Measurements from ENCODE around the gene ARIH2.

The ARIH2 gene

GRCh38 chr3:48929358-48930035 lies 10.9 kb downstream of the ARIH2 start:
- Histone ChIP-seq H3K4me1 (ENCODE audit: control insufficient read depth, insufficient read depth, low read length, poor library complexity, severe bottlenecking) (peaks cover 22% of the 10 kb centered on the region), H3K4me3 (ENCODE audit: extremely low read depth, insufficient read depth, low read length, poor library complexity, severe bottlenecking) (no peak overlapping the region), H3K9me3 (ENCODE audit: control insufficient read depth, low read length) (no peaks in the 10 kb centered on the region), H3K36me3 (ENCODE audit: control insufficient read depth, insufficient read depth, low read length) (peaks cover 90% of the 10 kb centered on the region), H3K27ac (ENCODE audit: low read depth, low read length, severe bottlenecking) (peak overlapping the region; percentile 7)
- 100% methylated on average over 3 of the region's 3 CpGs for WGBS, 2 experiments (ENCODE audit: insufficient coverage in 2 of 2)

GRCh38 chr3:48930590-48930989 lies 11.9 kb downstream of the ARIH2 start:
- H3K4me1 ChIP-seq (ENCODE audit: control insufficient read depth, insufficient read depth, low read length, poor library complexity, severe bottlenecking): peaks cover 22% of the 10 kb centered on the region
- H3K36me3 ChIP-seq (ENCODE audit: control insufficient read depth, insufficient read depth, low read length): peaks cover 89% of the 10 kb centered on the region
- H3K4me3 ChIP-seq (ENCODE audit: extremely low read depth, insufficient read depth, low read length, poor library complexity, severe bottlenecking): no peak overlapping the region
- WGBS, 2 experiments (ENCODE audit: insufficient coverage in 2 of 2): 83 to 86% methylated on average over 1 to 2 of the region's 3 CpGs
- H3K9me3 ChIP-seq (ENCODE audit: control insufficient read depth, low read length): no peaks in the 10 kb centered on the region
- no peak overlapping the region for H3K27ac ChIP-seq (ENCODE audit: low read depth, low read length, severe bottlenecking)

GRCh38 chr3:48931944-48932580 lies 13.4 kb downstream of the ARIH2 start:
- 83% methylated on average over 1 of the region's 1 CpG for WGBS, 2 experiments (ENCODE audit: insufficient coverage in 2 of 2)
- Histone ChIP-seq H3K36me3 (ENCODE audit: control insufficient read depth, insufficient read depth, low read length) (peaks cover 89% of the 10 kb centered on the region), H3K9me3 (ENCODE audit: control insufficient read depth, low read length) (no peaks in the 10 kb centered on the region), H3K4me1 (ENCODE audit: control insufficient read depth, insufficient read depth, low read length, poor library complexity, severe bottlenecking) (peaks cover 20% of the 10 kb centered on the region), H3K27ac (ENCODE audit: low read depth, low read length, severe bottlenecking) (no peak overlapping the region), H3K4me3 (ENCODE audit: extremely low read depth, insufficient read depth, low read length, poor library complexity, severe bottlenecking) (no peak overlapping the region)

GRCh38 chr3:48934333-48934991 lies 15.8 kb downstream of the ARIH2 start:
- H3K36me3 ChIP-seq (ENCODE audit: control insufficient read depth, insufficient read depth, low read length): peaks cover 83% of the 10 kb centered on the region
- no peak overlapping the region for H3K4me3 ChIP-seq (ENCODE audit: extremely low read depth, insufficient read depth, low read length, poor library complexity, severe bottlenecking)
- no peaks in the 10 kb centered on the region for H3K9me3 ChIP-seq (ENCODE audit: control insufficient read depth, low read length)
- H3K27ac ChIP-seq (ENCODE audit: low read depth, low read length, severe bottlenecking): no peak overlapping the region
- H3K4me1 ChIP-seq (ENCODE audit: control insufficient read depth, insufficient read depth, low read length, poor library complexity, severe bottlenecking): peaks cover 2% of the 10 kb centered on the region
- WGBS, 2 experiments (ENCODE audit: insufficient coverage in 2 of 2): 92 to 100% methylated on average over 4 of the region's 5 CpGs

- no peak overlapping the region for H3K27ac ChIP-seq (ENCODE audit: low read depth, low read length, severe bottlenecking)
- no peaks in the 10 kb centered on the region for H3K4me1 ChIP-seq (ENCODE audit: control insufficient read depth, insufficient read depth, low read length, poor library complexity, severe bottlenecking)
- H3K4me3 ChIP-seq (ENCODE audit: extremely low read depth, insufficient read depth, low read length, poor library complexity, severe bottlenecking): no peak overlapping the region
- H3K36me3 ChIP-seq (ENCODE audit: control insufficient read depth, insufficient read depth, low read length): peaks cover 73% of the 10 kb centered on the region
- WGBS, 2 experiments (ENCODE audit: insufficient coverage in 2 of 2): 94 to 100% methylated on average over 1 to 2 of the region's 4 CpGs
- no peaks in the 10 kb centered on the region for H3K9me3 ChIP-seq (ENCODE audit: control insufficient read depth, low read length)
These were observed 16.9 kb downstream of the ARIH2 start for GRCh38 chr3:48935530-48935929.

- Histone ChIP-seq H3K9me3 (ENCODE audit: control insufficient read depth, low read length) (no peaks in the 10 kb centered on the region), H3K4me1 (ENCODE audit: control insufficient read depth, insufficient read depth, low read length, poor library complexity, severe bottlenecking) (no peaks in the 10 kb centered on the region), H3K27ac (ENCODE audit: low read depth, low read length, severe bottlenecking) (no peak overlapping the region), H3K4me3 (ENCODE audit: extremely low read depth, insufficient read depth, low read length, poor library complexity, severe bottlenecking) (no peak overlapping the region), H3K36me3 (ENCODE audit: control insufficient read depth, insufficient read depth, low read length) (peaks cover 51% of the 10 kb centered on the region)
These were observed 19.5 kb downstream of the ARIH2 start for GRCh38 chr3:48938156-48938555.

- H3K9me3 ChIP-seq (ENCODE audit: control insufficient read depth, low read length): no peaks in the 10 kb centered on the region
- no peak overlapping the region for H3K4me3 ChIP-seq (ENCODE audit: extremely low read depth, insufficient read depth, low read length, poor library complexity, severe bottlenecking)
- 100% methylated on average over 2 of the region's 3 CpGs; no CpG with 5 or more reads in 1 of the 2 experiments for WGBS, 2 experiments (ENCODE audit: insufficient coverage in 2 of 2)
- H3K27ac ChIP-seq (ENCODE audit: low read depth, low read length, severe bottlenecking): no peak overlapping the region
- H3K36me3 ChIP-seq (ENCODE audit: control insufficient read depth, insufficient read depth, low read length): peaks cover 51% of the 10 kb centered on the region
- no peaks in the 10 kb centered on the region for H3K4me1 ChIP-seq (ENCODE audit: control insufficient read depth, insufficient read depth, low read length, poor library complexity, severe bottlenecking)
These were observed 20.0 kb downstream of the ARIH2 start for GRCh38 chr3:48938689-48939088.

GRCh38 chr3:48945432-48945831 lies 26.8 kb downstream of the ARIH2 start:
- H3K9me3 ChIP-seq (ENCODE audit: control insufficient read depth, low read length): no peaks in the 10 kb centered on the region
- H3K36me3 ChIP-seq (ENCODE audit: control insufficient read depth, insufficient read depth, low read length): peaks cover 33% of the 10 kb centered on the region
- H3K4me3 ChIP-seq (ENCODE audit: extremely low read depth, insufficient read depth, low read length, poor library complexity, severe bottlenecking): no peak overlapping the region
- no peaks in the 10 kb centered on the region for H3K4me1 ChIP-seq (ENCODE audit: control insufficient read depth, insufficient read depth, low read length, poor library complexity, severe bottlenecking)
- 100% methylated on average over 1 to 2 of the region's 2 CpGs for WGBS, 2 experiments (ENCODE audit: insufficient coverage in 2 of 2)
- H3K27ac ChIP-seq (ENCODE audit: low read depth, low read length, severe bottlenecking): no peak overlapping the region

- no peak overlapping the region for H3K4me3 ChIP-seq (ENCODE audit: extremely low read depth, insufficient read depth, low read length, poor library complexity, severe bottlenecking)
- WGBS, 2 experiments (ENCODE audit: insufficient coverage in 2 of 2): 95 to 100% methylated on average over 4 of the region's 4 CpGs
- no peaks in the 10 kb centered on the region for H3K9me3 ChIP-seq (ENCODE audit: control insufficient read depth, low read length)
- H3K27ac ChIP-seq (ENCODE audit: low read depth, low read length, severe bottlenecking): no peak overlapping the region
- H3K36me3 ChIP-seq (ENCODE audit: control insufficient read depth, insufficient read depth, low read length): peaks cover 33% of the 10 kb centered on the region
- H3K4me1 ChIP-seq (ENCODE audit: control insufficient read depth, insufficient read depth, low read length, poor library complexity, severe bottlenecking): no peaks in the 10 kb centered on the region
These were observed 27.4 kb downstream of the ARIH2 start for GRCh38 chr3:48945891-48946549.

- WGBS, 2 experiments (ENCODE audit: insufficient coverage in 2 of 2): 85 to 100% methylated on average over 2 of the region's 2 CpGs
- Histone ChIP-seq H3K36me3 (ENCODE audit: control insufficient read depth, insufficient read depth, low read length) (peaks cover 36% of the 10 kb centered on the region), H3K27ac (ENCODE audit: low read depth, low read length, severe bottlenecking) (no peak overlapping the region)
These were observed 30.7 kb downstream of the ARIH2 start for GRCh38 chr3:48949376-48949717.

More at GRCh38 chr3:48949376-48949717, 30.7 kb downstream of the ARIH2 start:
- H3K4me1 ChIP-seq (ENCODE audit: control insufficient read depth, insufficient read depth, low read length, poor library complexity, severe bottlenecking): no peaks in the 10 kb centered on the region
- H3K9me3 ChIP-seq (ENCODE audit: control insufficient read depth, low read length): no peaks in the 10 kb centered on the region
- H3K4me3 ChIP-seq (ENCODE audit: extremely low read depth, insufficient read depth, low read length, poor library complexity, severe bottlenecking): no peak overlapping the region
